ENCODE data around the gene PLXDC2.

DNA sequence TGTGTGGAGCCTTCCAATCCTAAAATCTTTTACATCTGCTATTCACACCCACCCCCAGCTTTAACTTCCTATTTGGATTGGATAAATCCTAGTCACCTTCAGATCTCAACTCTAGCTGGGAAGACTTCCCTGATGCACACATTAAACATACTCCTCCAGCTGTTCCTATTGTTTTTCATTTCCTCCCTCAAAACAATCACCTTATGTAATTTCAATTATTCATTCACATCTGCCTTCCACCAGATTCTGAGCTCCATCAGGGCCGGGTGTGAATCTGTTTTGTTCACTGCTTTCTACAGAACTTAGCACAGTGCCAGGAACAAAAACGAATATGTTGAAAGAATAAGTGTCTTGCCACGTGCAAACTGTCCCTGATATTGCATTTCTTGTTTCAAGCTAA lies 497.4 kb downstream of the PLXDC2 start:
- TF ChIP-seq, protein P1, sequence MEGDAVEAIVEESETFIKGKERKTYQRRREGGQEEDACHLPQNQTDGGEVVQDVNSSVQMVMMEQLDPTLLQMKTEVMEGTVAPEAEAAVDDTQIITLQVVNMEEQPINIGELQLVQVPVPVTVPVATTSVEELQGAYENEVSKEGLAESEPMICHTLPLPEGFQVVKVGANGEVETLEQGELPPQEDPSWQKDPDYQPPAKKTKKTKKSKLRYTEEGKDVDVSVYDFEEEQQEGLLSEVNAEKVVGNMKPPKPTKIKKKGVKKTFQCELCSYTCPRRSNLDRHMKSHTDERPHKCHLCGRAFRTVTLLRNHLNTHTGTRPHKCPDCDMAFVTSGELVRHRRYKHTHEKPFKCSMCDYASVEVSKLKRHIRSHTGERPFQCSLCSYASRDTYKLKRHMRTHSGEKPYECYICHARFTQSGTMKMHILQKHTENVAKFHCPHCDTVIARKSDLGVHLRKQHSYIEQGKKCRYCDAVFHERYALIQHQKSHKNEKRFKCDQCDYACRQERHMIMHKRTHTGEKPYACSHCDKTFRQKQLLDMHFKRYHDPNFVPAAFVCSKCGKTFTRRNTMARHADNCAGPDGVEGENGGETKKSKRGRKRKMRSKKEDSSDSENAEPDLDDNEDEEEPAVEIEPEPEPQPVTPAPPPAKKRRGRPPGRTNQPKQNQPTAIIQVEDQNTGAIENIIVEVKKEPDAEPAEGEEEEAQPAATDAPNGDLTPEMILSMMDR (IDR thresholded peaks at IDR 0.05; ENCODE audit: borderline replicate concordance, extremely low read depth, low read length, poor library complexity, severe bottlenecking): no peak
- TF ChIP-seq EZH2 (IDR thresholded peaks at IDR 0.05; ENCODE audit: borderline replicate concordance, low read depth, low read length, severe bottlenecking): no peak

Measured in DND-41 (cell line).